Measurements from ENCODE around the gene IRAK1.
"Not testable (repeated sequence)": the region's sequence is repeated elsewhere in the genome, so short reads cannot be mapped to it uniquely, and the experiment has no call there.

IRAK1 gene

DNA sequence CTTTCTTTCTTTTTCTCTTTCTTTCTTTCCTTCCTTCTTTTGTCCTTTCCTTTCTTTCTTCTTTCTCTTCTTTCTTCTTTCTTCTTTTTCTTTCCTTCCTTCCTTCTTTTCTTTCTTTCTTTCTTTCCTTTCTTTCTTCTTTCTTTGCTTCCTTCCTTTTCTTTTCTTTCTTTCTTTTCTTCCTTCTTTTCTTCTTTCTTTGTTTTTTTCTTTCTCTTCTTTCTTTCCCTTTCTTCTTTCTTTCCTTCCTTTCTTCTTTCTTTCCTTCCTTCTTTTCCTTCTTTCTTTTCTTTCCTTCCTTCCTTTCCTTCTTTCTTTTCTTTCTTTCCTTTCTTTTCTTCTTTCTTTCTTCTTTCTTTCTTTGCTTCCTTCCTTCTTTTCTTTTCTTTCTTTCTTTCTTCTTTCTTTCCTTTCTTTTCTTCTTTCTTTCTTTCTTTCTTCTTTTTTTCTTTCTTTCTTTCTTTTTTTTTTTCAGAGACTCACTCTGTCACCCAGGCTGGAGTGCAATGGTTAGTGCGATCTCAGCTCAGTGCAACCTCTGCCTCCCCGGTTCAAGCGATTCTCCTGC lies 28.6 kb downstream of the IRAK1 start:
- no peak for DNase-seq (ENCODE audit: insufficient read length)
- TF ChIP-seq TAF1 (IDR thresholded peaks at IDR 0.05; ENCODE audit: borderline replicate concordance, low read depth, low read length) (no peak), POLR2AphosphoS5 (IDR thresholded peaks at IDR 0.05; ENCODE audit: low read depth, low read length) (no peak), POLR2A (IDR thresholded peaks at IDR 0.05; ENCODE audit: low read depth, low read length) (no peak)
- FAIRE-seq: no peak

DNA sequence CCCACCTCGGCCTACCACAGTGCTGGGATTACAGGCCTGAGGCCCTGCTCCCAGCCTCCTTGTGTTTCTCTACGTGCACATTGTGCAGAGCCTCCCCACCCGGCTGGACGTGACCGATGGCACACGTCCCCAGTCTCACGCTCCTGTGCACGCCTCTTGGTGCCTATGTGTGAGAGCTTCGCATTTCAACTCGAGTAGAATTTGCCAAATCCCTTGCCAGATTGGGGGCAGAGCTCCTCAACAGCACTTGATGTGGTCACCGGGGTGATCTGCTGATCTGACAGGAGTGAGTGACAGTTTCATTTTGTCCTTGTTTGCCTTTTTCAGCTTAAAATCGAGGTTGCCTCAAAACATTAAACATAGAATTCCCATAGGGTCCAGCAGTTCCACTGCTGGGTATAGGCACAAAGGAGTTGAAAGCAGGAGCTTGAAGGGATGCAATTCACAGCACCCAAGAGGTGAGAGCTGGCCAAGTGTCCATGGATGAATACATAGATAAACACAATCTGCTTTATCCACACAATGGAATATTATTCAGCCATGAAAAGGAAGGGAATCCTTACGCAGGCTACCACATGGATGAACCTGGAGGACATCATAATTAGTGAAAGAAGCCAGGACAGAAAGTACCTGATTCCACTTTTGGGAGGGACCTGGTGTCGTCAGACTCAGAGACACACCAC lies 29.6 kb downstream of the IRAK1 start:
- TF ChIP-seq TAF1 (IDR thresholded peaks at IDR 0.05; ENCODE audit: borderline replicate concordance, low read depth, low read length): no peak
- no peak for TF ChIP-seq POLR2AphosphoS5 (IDR thresholded peaks at IDR 0.05; ENCODE audit: low read depth, low read length)
- TF ChIP-seq POLR2A (IDR thresholded peaks at IDR 0.05; ENCODE audit: low read depth, low read length): no peak
- no peak for FAIRE-seq
- DNase-seq (ENCODE audit: insufficient read length): no peak

GRCh38 chrX:153988493-153988892 lies 31.2 kb downstream of the IRAK1 start:
- FAIRE-seq (no peak), DNase-seq (ENCODE audit: insufficient read length) (no peak)
- no peak for TF ChIP-seq POLR2AphosphoS5 (IDR thresholded peaks at IDR 0.05; ENCODE audit: low read depth, low read length)

GRCh38 chrX:153984351-153985178 lies 35.1 kb downstream of the IRAK1 start:
- TF ChIP-seq POLR2AphosphoS5 (IDR thresholded peaks at IDR 0.05; ENCODE audit: low read depth, low read length) (no peak), POLR2A (IDR thresholded peaks at IDR 0.05; ENCODE audit: low read depth, low read length) (0 out of 2 replicates have a peak, but pooled peaks have one; percentile 32)
- FAIRE-seq (peak; percentile 70), DNase-seq (ENCODE audit: insufficient read length) (no peak)

DNA sequence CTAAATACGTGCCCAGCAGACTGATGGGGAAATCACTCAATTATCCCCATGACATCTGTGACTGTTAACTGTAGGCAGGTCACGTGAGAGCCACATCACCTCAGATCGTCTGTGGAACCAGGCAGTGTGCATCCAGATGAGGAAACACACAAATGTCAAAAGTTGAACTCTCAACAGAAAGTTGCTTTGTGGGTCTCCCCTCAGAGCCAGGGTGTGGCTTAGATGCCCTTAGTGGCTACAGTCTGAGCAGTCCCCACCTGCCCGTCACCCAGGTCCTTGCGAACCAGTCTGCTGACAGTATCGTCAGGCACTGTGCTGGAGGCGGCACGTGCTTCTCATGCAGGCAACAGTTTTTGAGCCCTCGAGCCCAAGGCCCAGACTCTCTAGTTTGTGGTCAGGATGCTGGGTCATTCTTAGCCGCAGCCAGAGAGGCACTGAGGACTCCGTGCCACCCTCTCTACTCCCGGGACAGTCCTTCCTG lies 36.3 kb downstream of the IRAK1 start:
- TF ChIP-seq TAF1 (IDR thresholded peaks at IDR 0.05; ENCODE audit: borderline replicate concordance, low read depth, low read length): no peak
- no peak for TF ChIP-seq POLR2AphosphoS5 (IDR thresholded peaks at IDR 0.05; ENCODE audit: low read depth, low read length)
- TF ChIP-seq POLR2A (IDR thresholded peaks at IDR 0.05; ENCODE audit: low read depth, low read length): no peak
- no peak for FAIRE-seq
- no peak for DNase-seq (ENCODE audit: insufficient read length)

GRCh38 chrX:153981771-153982533 lies 37.8 kb downstream of the IRAK1 start:
- FAIRE-seq: no peak
- TF ChIP-seq POLR2AphosphoS5 (IDR thresholded peaks at IDR 0.05; ENCODE audit: low read depth, low read length) (no peak), POLR2A (IDR thresholded peaks at IDR 0.05; ENCODE audit: low read depth, low read length) (no peak), TAF1 (IDR thresholded peaks at IDR 0.05; ENCODE audit: borderline replicate concordance, low read depth, low read length) (no peak)
- no peak for DNase-seq (ENCODE audit: insufficient read length)

DNA sequence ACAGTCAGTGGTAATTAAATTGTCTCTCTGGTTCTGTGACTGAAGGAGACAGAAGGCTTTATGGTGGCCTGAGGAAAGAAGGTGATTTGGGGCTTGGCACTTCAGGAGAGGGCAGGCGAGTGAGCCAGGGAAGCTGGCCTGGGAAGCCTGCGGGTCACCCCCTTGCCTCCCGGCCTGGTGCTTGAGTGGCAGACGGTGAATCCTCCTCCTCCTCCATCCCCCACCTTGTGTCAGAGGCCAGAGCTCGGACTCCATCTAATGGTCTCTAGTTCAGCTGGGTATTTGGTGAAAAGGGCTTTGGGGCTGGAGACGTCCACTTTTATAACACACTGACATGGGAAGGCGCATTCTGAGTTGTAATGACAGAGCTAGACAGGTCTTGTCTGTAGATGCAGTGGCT lies 38.5 kb downstream of the IRAK1 start:
- no peak for DNase-seq (ENCODE audit: insufficient read length)
- TF ChIP-seq TAF1 (IDR thresholded peaks at IDR 0.05; ENCODE audit: borderline replicate concordance, low read depth, low read length) (no peak), POLR2A (IDR thresholded peaks at IDR 0.05; ENCODE audit: low read depth, low read length) (no peak), POLR2AphosphoS5 (IDR thresholded peaks at IDR 0.05; ENCODE audit: low read depth, low read length) (no peak)
- FAIRE-seq: no peak

DNA sequence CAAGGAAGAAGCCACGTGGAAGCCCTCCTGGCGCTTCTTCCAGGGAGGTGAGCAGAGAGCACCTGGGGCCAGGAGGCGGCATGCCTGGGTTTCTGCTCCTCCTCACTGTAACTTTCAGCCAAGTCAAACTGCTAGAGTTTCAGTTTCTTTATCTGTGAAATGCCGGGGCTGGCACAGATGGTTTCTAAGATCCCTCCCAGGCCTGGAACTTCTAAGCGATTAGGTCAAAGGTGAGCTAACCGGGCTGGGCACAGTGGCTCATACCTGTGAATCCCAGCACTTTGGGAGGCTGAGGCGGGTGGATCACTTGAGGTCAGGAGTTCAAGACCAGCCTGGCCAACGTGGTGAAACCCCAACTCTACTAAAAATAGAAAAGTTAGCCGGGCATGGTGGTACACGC lies 39.3 kb downstream of the IRAK1 start:
- DNase-seq (ENCODE audit: insufficient read length): not testable (repeated sequence)
- FAIRE-seq: peak; percentile 95

DNA sequence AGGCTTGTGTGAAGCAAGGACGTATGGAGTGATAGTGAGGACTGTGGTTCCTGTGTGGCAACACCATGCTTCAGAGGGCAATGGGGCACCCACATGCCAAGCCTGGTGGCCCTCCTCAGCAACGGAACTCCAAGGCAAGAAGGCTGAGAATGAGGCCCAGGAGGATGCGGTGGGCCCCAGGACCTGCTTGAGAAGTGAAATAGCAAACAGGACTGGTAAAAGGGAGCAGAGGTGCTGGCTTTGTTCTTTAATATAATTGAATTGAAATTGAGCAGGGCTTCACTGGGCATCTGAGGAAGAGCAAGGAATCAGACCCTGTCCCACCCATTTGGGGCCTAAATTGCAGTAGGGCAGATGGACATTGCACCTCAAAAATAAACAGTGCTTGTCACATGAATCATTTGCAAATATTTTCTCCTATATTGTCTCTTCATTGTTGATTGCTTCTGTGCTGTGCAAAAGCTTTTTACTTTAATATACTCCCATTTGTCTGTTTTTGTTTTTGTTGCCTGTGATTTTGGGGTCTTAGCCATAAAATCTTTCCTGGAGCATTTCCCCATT lies 44.9 kb downstream of the IRAK1 start:
- DNase-seq (ENCODE audit: insufficient read length) (no peak), FAIRE-seq (peak; percentile 46)
- TF ChIP-seq POLR2A (IDR thresholded peaks at IDR 0.05; ENCODE audit: low read depth, low read length): no peak

DNA sequence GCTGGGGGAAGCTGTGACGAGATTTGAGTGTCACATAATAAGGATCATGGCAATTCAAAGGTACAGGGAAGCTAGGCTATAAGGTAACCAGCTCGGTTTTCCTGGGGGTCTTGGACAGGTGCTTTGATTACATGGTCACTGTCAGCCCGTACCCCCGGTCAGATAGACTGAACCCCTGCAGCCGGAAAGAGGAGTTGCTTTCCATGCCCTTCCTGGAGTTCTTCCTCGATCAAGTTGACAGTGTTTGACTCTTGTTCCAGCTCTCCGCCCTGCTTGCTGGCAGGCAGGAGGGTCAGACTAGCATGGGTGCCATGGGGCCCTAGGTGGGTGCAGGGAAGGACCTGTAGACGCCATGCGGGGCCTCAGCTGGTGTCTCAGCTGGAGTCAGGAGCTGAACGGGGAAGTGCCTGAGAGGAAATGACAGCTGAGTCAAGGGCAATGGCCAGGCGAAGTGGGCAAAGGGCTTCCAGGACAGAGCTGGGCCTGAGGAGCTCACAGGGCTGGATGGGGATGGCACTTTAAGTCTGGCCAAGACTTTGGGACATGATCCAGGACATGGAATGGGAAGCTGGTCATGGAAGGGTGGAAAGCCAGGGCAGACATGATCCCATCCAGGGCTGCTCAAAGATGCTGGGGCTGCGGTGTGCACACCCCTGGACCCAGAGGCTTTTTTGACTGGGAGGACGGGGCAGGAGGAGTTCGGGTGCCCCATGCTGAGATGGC lies 45.5 kb downstream of the IRAK1 start:
- TF ChIP-seq POLR2AphosphoS5 (IDR thresholded peaks at IDR 0.05; ENCODE audit: low read depth, low read length) (no peak), POLR2A (IDR thresholded peaks at IDR 0.05; ENCODE audit: low read depth, low read length) (no peak)
- no peak for DNase-seq (ENCODE audit: insufficient read length)
- no peak for FAIRE-seq
